PC-9 (cell line): ENCODE measurements around the gene TBX10. TPM values are rescaled to one million over a fixed set of nuclear protein-coding genes. Genes with fewer than 3 reads are reported as not detected.

Experiments
- BruUV-seq: library from RNA; stranded (reverse); fragments of 400-500 nt; replicated peaks from 2 replicates; lab custom pipeline; 2021; lab: Mats Ljungman, UMichigan
- CTCF ChIA-PET: fragments of 300-600 bp; sonication (Branson Sonifier 250); formaldehyde crosslinking; loops from one replicate; lab custom pipeline; 2022; ENCODE audit warnings: antibody characterized with exemption; lab: Charles Lee
- POLR2A ChIA-PET: fragments of 300-600 bp; sonication (Branson Sonifier 250); formaldehyde crosslinking; loops from one replicate; lab custom pipeline; 2022; ENCODE audit warnings: antibody characterized with exemption; ENCODE audit not compliant: unreplicated experiment; lab: Charles Lee
- DNase-seq, 2 experiments: peaks; one replicate each; pipeline versions ENCODE4 v3.0.0 to v3.0.0-alpha.2; 2015 to 2022; ENCODE audit warnings: mixed read lengths in 1 of 2
- H2AFZ ChIP-seq: fragments of 200-600 bp; sonication (generic); 2 replicates; pipeline ENCODE4 v1.8.1; 2017; ENCODE audit warnings: antibody characterized with exemption
- H3F3A ChIP-seq: fragments of 200-600 bp; sonication (generic); 2 replicates; pipeline ENCODE4 v1.8.1; 2017; ENCODE audit warnings: antibody characterized with exemption, mild to moderate bottlenecking, low read depth; ENCODE audit not compliant: insufficient read depth
- H3K27ac ChIP-seq: fragments of 200-600 bp; sonication (generic); 2 replicates; pipeline ENCODE4 v1.6.1; 2016; ENCODE audit warnings: mixed run types
- H3K27me3 ChIP-seq: fragments of 200-600 bp; sonication (generic); 2 replicates; pipeline ENCODE4 v1.6.1; 2016; ENCODE audit warnings: low read depth, mixed run types; ENCODE audit not compliant: insufficient read depth
- H3K36me3 ChIP-seq: fragments of 200-600 bp; sonication (generic); 2 replicates; pipeline ENCODE4 v1.6.1; 2016; ENCODE audit warnings: low read depth, mixed run types
- H3K4me1 ChIP-seq: fragments of 200-600 bp; sonication (generic); replicated peaks from 2 replicates; pipeline ENCODE4 v1.6.1; 2016; ENCODE audit warnings: mixed run types; ENCODE audit not compliant: insufficient read depth
- H3K4me2 ChIP-seq: fragments of 200-600 bp; sonication (generic); 2 replicates; pipeline ENCODE4 v1.6.1; 2017; ENCODE audit warnings: mixed run types
- H3K4me3 ChIP-seq: fragments of 200-600 bp; sonication (generic); 2 replicates; pipeline ENCODE4 v1.6.1; 2016; ENCODE audit warnings: mixed run types
- H3K79me2 ChIP-seq: fragments of 200-600 bp; sonication (generic); 2 replicates; pipeline ENCODE4 v1.6.1; 2017; ENCODE audit warnings: low read depth, mixed run types
- H3K9me2 ChIP-seq: fragments of 200-600 bp; sonication (generic); 2 replicates; pipeline ENCODE4 v1.8.1; 2017; ENCODE audit warnings: mild to moderate bottlenecking; ENCODE audit not compliant: insufficient read depth
- H3K9me3 ChIP-seq: fragments of 200-600 bp; sonication (generic); 2 replicates; pipeline ENCODE4 v1.8.1; 2016; ENCODE audit warnings: low read depth; ENCODE audit not compliant: insufficient read depth
- H4K20me1 ChIP-seq: fragments of 200-600 bp; sonication (generic); 2 replicates; pipeline ENCODE4 v1.8.1; 2017; ENCODE audit not compliant: insufficient read depth
- EZH2 ChIP-seq: fragments of 200-600 bp; sonication (generic); IDR thresholded peaks from 2 replicates; pipeline ENCODE4 v1.8.0; 2017; ENCODE audit warnings: antibody characterized with exemption, low read depth
- intact Hi-C: fragments of 100-400 bp; cut with micrococcal nuclease; formaldehyde crosslinking; loops from one replicate; pipeline ENCODE4 v1.10.0; 2022; ENCODE audit not compliant: unreplicated experiment
- total RNA-seq: library from RNA; stranded (reverse); gene quantifications from 2 replicates; pipeline ENCODE4 v1.2.3, GENCODE V29; 2021
- TF ChIP-seq, protein P1 (sequence below): fragments of 200-600 bp; sonication (generic); conservative IDR thresholded peaks from 2 replicates; pipeline ENCODE4 v1.6.1; 2017; ENCODE audit warnings: mixed run types, antibody characterized with exemption, mild to moderate bottlenecking, moderate library complexity

Gene TBX10
- total RNA-seq, 1 experiment from 2014 or later: not detected

DNA sequence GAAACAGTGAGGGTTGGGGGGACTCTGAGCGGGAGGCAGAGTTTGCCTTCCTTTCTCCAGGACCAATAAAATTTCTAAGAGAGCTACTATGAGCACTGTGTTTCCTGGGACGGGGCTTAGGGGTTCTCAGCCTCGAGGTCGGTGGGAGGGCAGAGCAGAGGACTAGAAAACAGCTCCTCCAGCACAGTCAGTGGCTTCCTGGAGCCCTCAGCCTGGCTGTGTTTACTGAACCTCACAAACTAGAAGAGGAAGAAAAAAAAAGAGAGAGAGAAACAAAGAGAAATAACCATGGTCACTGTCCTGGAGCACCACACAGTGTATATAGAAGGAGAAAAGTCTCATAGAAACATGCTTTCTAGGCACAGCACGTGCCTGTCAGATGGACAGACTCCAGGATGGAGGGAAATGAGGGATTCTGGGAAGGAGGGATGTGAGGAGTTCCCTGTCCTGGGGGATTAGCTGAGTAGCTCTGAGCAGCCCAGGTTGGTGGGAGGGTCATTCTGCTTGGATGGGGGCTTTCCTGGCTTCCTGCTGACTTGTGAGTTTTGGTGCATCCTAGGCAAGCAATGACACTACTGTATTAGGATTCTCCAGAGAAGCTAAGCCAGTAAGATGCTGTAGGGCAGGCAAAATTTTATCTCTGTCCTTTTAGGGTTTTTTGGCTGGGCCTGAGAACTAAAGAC is 52.9 kb downstream of the TBX10 start:
- Histone ChIP-seq H3K27ac (no peak overlapping the region), H3K27me3 (no peaks in the 10 kb centered on the region), H3F3A (peaks cover 79% of the 10 kb centered on the region), H3K36me3 (peaks cover 33% of the 10 kb centered on the region), H2AFZ (no peak overlapping the region), H4K20me1 (peaks cover 42% of the 10 kb centered on the region), H3K9me2 (no peaks in the 10 kb centered on the region), H3K4me3 (no peak overlapping the region), H3K4me2 (no peak overlapping the region), H3K79me2 (peaks cover 26% of the 10 kb centered on the region), H3K9me3 (no peaks in the 10 kb centered on the region), H3K4me1 (peaks cover 23% of the 10 kb centered on the region)
- no peak for DNase-seq
- ChIA-PET POLR2A (no interaction called here), CTCF (no interaction called here)
- no TSS peak for BruUV-seq
- TF ChIP-seq, protein P1, sequence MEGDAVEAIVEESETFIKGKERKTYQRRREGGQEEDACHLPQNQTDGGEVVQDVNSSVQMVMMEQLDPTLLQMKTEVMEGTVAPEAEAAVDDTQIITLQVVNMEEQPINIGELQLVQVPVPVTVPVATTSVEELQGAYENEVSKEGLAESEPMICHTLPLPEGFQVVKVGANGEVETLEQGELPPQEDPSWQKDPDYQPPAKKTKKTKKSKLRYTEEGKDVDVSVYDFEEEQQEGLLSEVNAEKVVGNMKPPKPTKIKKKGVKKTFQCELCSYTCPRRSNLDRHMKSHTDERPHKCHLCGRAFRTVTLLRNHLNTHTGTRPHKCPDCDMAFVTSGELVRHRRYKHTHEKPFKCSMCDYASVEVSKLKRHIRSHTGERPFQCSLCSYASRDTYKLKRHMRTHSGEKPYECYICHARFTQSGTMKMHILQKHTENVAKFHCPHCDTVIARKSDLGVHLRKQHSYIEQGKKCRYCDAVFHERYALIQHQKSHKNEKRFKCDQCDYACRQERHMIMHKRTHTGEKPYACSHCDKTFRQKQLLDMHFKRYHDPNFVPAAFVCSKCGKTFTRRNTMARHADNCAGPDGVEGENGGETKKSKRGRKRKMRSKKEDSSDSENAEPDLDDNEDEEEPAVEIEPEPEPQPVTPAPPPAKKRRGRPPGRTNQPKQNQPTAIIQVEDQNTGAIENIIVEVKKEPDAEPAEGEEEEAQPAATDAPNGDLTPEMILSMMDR: no peak
- TF ChIP-seq EZH2: no peak
- intact Hi-C loops: no loop called here

DNA sequence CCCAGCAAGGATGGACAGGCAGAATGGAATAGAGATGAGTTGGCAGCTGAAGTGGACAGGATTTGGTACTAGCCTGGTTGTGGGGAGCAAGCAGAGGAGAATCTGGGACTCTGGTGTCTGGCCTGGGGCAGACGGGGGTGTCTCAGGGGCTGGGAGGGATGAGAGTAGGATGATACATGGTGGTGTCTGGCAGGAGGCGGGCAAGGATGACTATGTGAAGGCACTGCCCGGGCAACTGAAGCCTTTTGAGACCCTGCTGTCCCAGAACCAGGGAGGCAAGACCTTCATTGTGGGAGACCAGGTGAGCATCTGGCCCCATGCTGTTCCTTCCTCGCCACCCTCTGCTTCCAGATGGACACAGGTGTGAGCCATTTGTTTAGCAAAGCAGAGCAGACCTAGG is 53.7 kb downstream of the TBX10 start:
- peaks cover 26% of the 10 kb centered on the region for H3K79me2 ChIP-seq
- H3K27ac ChIP-seq: no peak overlapping the region
- no peak for TF ChIP-seq EZH2
- TF ChIP-seq, protein P1: no peak
- H3F3A ChIP-seq: peaks cover 82% of the 10 kb centered on the region
- no peaks in the 10 kb centered on the region for H3K9me3 ChIP-seq
- peaks cover 33% of the 10 kb centered on the region for H3K36me3 ChIP-seq
- ChIA-PET CTCF (no interaction called here), POLR2A (no interaction called here)
- no peak for DNase-seq
- intact Hi-C loops: no loop called here
- no peaks in the 10 kb centered on the region for H3K27me3 ChIP-seq
- peaks cover 42% of the 10 kb centered on the region for H4K20me1 ChIP-seq
- no peaks in the 10 kb centered on the region for H3K9me2 ChIP-seq
- no peak overlapping the region for H3K4me3 ChIP-seq
- no peak overlapping the region for H2AFZ ChIP-seq
- peaks cover 31% of the 10 kb centered on the region for H3K4me1 ChIP-seq
- BruUV-seq: no TSS peak
- peak overlapping the region; percentile 94; the same call in 1 of the 2 replicates for H3K4me2 ChIP-seq

DNA sequence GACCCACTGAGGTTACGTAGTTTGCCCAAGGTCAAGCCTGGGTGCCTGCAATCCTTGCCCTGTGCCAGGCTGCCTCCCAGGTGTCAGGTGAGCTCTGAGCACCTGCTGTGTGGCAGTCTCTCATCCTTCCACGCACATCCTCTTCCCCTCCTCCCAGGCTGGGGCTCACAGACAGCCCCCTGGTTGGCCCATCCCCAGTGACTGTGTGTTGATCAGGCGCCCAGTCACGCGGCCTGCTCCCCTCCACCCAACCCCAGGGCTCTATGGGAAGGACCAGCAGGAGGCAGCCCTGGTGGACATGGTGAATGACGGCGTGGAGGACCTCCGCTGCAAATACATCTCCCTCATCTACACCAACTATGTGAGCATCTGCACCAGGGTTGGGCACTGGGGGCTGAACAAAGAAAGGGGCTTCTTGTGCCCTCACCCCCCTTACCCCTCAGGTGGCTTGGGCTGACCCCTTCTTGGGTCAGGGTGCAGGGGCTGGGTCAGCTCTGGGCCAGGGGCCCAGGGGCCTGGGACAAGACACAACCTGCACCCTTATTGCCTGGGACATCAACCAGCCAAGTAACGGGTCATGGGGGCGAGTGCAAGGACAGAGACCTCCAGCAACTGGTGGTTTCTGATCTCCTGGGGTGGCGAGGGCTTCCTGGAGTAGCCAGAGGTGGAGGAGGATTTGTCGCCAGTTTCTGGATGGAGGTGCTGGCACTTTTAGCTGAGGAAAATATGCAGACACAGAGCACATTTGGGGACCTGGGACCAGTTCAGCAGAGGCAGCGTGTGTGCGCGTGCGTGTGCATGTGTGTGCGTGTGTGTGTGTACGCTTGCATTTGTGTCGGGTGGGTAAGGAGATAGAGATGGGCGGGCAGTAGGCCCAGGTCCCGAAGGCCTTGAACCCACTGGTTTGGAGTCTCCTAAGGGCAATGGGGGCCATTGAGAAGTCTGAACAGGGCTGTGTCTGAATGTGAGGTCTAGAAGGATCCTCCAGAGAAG is 54.4 kb downstream of the TBX10 start:
- Histone ChIP-seq H2AFZ (no peak overlapping the region), H3K9me2 (no peaks in the 10 kb centered on the region), H3K4me1 (peaks cover 38% of the 10 kb centered on the region), H3K4me2 (peak overlapping the region; percentile 94), H3K36me3 (peaks cover 33% of the 10 kb centered on the region), H3K79me2 (peaks cover 26% of the 10 kb centered on the region), H4K20me1 (peaks cover 42% of the 10 kb centered on the region), H3K27me3 (no peaks in the 10 kb centered on the region), H3F3A (peaks cover 83% of the 10 kb centered on the region), H3K27ac (no peak overlapping the region), H3K9me3 (no peaks in the 10 kb centered on the region), H3K4me3 (peak overlapping the region; percentile 82; the same call in 1 of the 2 replicates)
- ChIA-PET POLR2A (interaction anchor here (0.6 to 0.7 kb wide), 2 partner anchors 27 to 274 kb away, joined by 3 to 5 read pairs; no protein-coding TSS in a partner anchor), CTCF (interaction anchor here (0.6 kb wide), 1 partner anchor 254 kb away, joined by 6 read pairs; no protein-coding TSS in a partner anchor)
- TF ChIP-seq EZH2: no peak
- TF ChIP-seq, protein P1: no peak
- BruUV-seq: no TSS peak
- no peak for DNase-seq
- intact Hi-C loops: loop anchor here (1.0 to 5.0 kb wide), 3 partner anchors 21 to 343 kb away; partner anchors contain the start of genes NDUFV1 and TMEM134
